LNCAP (cell line): ENCODE data around the gene MLN.

Experiments
- CTCF ChIP-seq: fragments of 450-650 bp; IDR thresholded peaks from 2 replicates; pipeline ENCODE4 v1.5.1; 2017; ENCODE audit warnings: mild to moderate bottlenecking

Gene MLN

GRCh38 chr6:33782561-33782960, 21.2 kb downstream of the MLN start:
- TF ChIP-seq CTCF, result no peak

GRCh38 chr6:33781131-33781975, 22.4 kb downstream of the MLN start:
- TF ChIP-seq CTCF, result no peak

GRCh38 chr6:33779895-33780294, 23.9 kb downstream of the MLN start:
- no peak for TF ChIP-seq CTCF

- TF ChIP-seq CTCF, result no peak
Observed at GRCh38 chr6:33779290-33779689, 24.5 kb downstream of the MLN start.

GRCh38 chr6:33778444-33779121, 25.2 kb downstream of the MLN start:
- no peak for TF ChIP-seq CTCF

- TF ChIP-seq CTCF, result no peak
Observed at GRCh38 chr6:33777398-33778388, 26.1 kb downstream of the MLN start.

GRCh38 chr6:33776764-33777163, 27.0 kb downstream of the MLN start:
- no peak for TF ChIP-seq CTCF
